Measurements from ENCODE around the gene PNN. TPM values are rescaled to one million over a fixed set of nuclear protein-coding genes. Genes with fewer than 3 reads are reported as not detected.

Gene PNN
- total and polyA plus RNA-seq, 9 of the 15 experiments (the other 6 are each of a cell fraction or from before 2014, with no cell fraction given) = 30.2 to 188 (median 69.7) TPM

DNA sequence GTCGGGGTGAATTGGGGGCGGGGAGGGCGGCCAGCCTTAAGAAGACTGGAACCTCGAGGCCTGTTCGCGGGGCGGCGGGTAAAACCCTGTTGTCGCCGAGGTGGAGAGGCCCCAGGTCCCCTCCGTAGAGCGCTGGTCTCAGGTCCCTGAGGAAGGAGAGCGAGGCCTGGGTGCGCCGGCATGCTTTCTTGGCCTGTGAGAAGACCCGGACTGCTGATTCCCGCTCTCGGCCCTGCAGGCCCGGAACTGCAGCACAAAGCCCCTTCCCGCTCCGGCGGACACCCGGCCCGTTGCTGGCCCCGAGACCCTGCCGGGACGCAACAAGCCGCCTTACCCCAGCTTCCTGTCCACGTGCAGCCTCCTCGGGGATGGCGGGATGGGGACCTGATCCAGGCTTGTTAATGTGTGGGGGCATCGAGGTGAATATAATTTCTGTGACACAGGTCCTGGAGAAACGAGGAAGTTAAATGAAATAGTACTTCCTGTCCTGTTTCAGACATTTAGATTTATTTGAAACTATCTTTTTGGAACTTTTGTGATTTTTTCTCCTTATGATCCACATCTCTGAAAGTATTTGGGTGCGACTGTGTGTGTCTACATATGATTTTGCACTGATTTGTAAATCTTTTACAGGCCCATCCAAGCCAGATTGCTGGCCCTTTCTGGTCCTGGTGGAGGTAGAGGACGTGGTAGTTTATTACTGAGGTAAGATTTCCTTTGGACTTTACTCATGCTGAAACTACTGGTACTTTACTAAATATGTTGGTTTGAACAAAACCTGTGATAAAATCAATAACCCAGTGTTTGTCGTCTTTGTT, 600 bp downstream of the PNN start (continued):
- no peak for TF ChIP-seq ETV5 (CRISPR knock-in tag; IDR thresholded peaks at IDR 0.05; ENCODE audit: low read depth)
- no peak for TF ChIP-seq IFI16 (CRISPR knock-in tag; IDR thresholded peaks at IDR 0.05)
- no peak for TF ChIP-seq SP1 (CRISPR knock-in tag; IDR thresholded peaks at IDR 0.05)
- no peak for TF ChIP-seq RFX1 (IDR thresholded peaks at IDR 0.05)
- 0 out of 4 replicates have a peak, but pooled peaks of 1 of the 2 experiments have one; percentile 63 for TF ChIP-seq HDAC1 (IDR thresholded peaks at IDR 0.05)
- no peak for TF ChIP-seq NCOA2 (IDR thresholded peaks at IDR 0.05; ENCODE audit: partially characterized antibody in 2 of 2)
- TF ChIP-seq CEBPG (CRISPR knock-in tag; IDR thresholded peaks at IDR 0.05) = no peak
- no peak for TF ChIP-seq CEBPG (tag; conservative IDR thresholded peaks at IDR 0.05 in 1 of 2, IDR thresholded peaks at IDR 0.05 in 1 of 2)
- TF ChIP-seq MEF2A (IDR thresholded peaks at IDR 0.05; ENCODE audit: control insufficient read depth, low read depth, low read length) = no peak
- TF ChIP-seq CCAR2 (IDR thresholded peaks at IDR 0.05; ENCODE audit: low read depth, low read length) = no peak
- TF ChIP-seq CREB1 (IDR thresholded peaks at IDR 0.05) = no peak
- no peak for TF ChIP-seq CREB1 (CRISPR knock-in tag; IDR thresholded peaks at IDR 0.05)
- TF ChIP-seq KLF6 (CRISPR knock-in tag; IDR thresholded peaks at IDR 0.05; ENCODE audit: borderline replicate concordance) = no peak
- TF ChIP-seq, protein P1, sequence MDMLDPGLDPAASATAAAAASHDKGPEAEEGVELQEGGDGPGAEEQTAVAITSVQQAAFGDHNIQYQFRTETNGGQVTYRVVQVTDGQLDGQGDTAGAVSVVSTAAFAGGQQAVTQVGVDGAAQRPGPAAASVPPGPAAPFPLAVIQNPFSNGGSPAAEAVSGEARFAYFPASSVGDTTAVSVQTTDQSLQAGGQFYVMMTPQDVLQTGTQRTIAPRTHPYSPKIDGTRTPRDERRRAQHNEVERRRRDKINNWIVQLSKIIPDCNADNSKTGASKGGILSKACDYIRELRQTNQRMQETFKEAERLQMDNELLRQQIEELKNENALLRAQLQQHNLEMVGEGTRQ (CRISPR knock-in tag; IDR thresholded peaks at IDR 0.05) = peak; percentile 39; the same call in 1 of the 2 replicates
- TF ChIP-seq, protein P2, sequence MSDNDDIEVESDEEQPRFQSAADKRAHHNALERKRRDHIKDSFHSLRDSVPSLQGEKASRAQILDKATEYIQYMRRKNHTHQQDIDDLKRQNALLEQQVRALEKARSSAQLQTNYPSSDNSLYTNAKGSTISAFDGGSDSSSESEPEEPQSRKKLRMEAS (CRISPR knock-in tag; IDR thresholded peaks at IDR 0.05) = peak; percentile 51
- TF ChIP-seq TAF15 (IDR thresholded peaks at IDR 0.05; ENCODE audit: low read depth, low read length) = no peak
- no peak for TF ChIP-seq LARP7 (IDR thresholded peaks at IDR 0.05)
- peak; percentile 80 for TF ChIP-seq MYC (IDR thresholded peaks at IDR 0.05; ENCODE audit: low read depth, low read length)
- peak; percentile 56; the same call in 1 of the 2 replicates for TF ChIP-seq MYC (CRISPR knock-in tag; IDR thresholded peaks at IDR 0.05; ENCODE audit: borderline replicate concordance, low read depth)
- no peak for TF ChIP-seq BRCA1 (IDR thresholded peaks at IDR 0.05)
- TF ChIP-seq BRCA1 (CRISPR knock-in tag; IDR thresholded peaks at IDR 0.05) = no peak
- TF ChIP-seq, protein P3, sequence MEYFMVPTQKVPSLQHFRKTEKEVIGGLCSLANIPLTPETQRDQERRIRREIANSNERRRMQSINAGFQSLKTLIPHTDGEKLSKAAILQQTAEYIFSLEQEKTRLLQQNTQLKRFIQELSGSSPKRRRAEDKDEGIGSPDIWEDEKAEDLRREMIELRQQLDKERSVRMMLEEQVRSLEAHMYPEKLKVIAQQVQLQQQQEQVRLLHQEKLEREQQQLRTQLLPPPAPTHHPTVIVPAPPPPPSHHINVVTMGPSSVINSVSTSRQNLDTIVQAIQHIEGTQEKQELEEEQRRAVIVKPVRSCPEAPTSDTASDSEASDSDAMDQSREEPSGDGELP (CRISPR knock-in tag; IDR thresholded peaks at IDR 0.05; ENCODE audit: borderline replicate concordance) = peak; percentile 3; the same call in 1 of the 2 replicates
- no peak for TF ChIP-seq RCOR1 (IDR thresholded peaks at IDR 0.05; ENCODE audit: borderline replicate concordance in 1 of 2, low read depth in 2 of 2, low read length in 2 of 2)
- no peak for TF ChIP-seq POLR3A (IDR thresholded peaks at IDR 0.05; ENCODE audit: borderline replicate concordance, extremely low read depth, insufficient read depth, insufficient read length)
- TF ChIP-seq ZNF586 (CRISPR knock-in tag; conservative IDR thresholded peaks at IDR 0.05) = no peak
- TF ChIP-seq ZNF644 (tag; IDR thresholded peaks at IDR 0.05; ENCODE audit: low read depth) = no peak
- TF ChIP-seq SIN3A (IDR thresholded peaks at IDR 0.05; ENCODE audit: borderline replicate concordance in 2 of 2, control insufficient read depth in 1 of 2, low read depth in 2 of 2, low read length in 2 of 2) = 0 out of 4 replicates have a peak, but pooled peaks of 1 of the 2 experiments have one; percentile 23

All from K562 (cell line).